Measurements from ENCODE around the gene RNF149.

The RNF149 gene

DNA sequence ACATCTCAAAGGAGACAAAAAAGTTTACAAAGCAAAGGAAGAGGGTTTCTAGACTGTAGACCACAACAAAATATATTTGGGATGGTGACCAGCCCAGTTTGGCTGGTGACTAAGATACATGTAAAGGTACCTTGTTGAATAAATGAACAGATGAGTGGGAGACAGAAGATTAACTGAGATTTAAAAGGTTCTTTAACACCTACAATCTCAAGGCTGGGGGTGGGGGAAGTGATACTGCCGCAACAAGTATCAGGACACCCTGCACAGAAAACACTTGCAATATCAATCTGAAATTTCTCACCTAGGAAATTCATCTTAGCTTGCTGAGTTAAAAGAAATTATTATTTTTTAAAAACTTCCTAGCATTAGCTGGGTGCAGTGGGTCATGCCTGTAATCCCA lies 8.3 kb downstream of the RNF149 start:
- no peak for DNase-seq (ENCODE audit: low spot score)
- in situ Hi-C loops (cut with MboI; ENCODE audit: low sequenced_read_pairs, unreplicated experiment) = no loop called here
- TF ChIP-seq, protein P1, sequence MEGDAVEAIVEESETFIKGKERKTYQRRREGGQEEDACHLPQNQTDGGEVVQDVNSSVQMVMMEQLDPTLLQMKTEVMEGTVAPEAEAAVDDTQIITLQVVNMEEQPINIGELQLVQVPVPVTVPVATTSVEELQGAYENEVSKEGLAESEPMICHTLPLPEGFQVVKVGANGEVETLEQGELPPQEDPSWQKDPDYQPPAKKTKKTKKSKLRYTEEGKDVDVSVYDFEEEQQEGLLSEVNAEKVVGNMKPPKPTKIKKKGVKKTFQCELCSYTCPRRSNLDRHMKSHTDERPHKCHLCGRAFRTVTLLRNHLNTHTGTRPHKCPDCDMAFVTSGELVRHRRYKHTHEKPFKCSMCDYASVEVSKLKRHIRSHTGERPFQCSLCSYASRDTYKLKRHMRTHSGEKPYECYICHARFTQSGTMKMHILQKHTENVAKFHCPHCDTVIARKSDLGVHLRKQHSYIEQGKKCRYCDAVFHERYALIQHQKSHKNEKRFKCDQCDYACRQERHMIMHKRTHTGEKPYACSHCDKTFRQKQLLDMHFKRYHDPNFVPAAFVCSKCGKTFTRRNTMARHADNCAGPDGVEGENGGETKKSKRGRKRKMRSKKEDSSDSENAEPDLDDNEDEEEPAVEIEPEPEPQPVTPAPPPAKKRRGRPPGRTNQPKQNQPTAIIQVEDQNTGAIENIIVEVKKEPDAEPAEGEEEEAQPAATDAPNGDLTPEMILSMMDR (IDR thresholded peaks at IDR 0.05; ENCODE audit: borderline replicate concordance, control extremely low read depth, extremely low read depth, insufficient read depth, missing control alignments) = no peak

DNA sequence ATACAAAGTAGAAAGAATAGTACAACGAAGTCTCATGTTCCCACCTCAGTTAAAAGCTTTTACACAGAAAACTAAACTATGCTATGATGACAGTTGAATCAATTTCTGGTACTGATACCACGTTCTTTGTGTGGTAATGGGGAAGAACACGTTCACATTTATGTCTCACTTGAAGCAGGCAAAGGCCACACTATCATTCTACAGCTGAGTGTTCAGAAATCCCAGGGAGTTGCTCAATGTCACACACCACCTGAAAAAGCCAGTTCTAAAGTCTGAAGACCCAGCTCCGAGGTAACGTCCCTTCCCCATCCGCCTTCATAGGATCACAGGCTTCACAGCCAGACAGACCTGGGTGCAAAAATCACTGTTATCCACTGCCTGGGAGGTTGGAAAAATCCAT lies 8.9 kb downstream of the RNF149 start:
- no peak for DNase-seq (ENCODE audit: low spot score)
- in situ Hi-C loops (cut with MboI; ENCODE audit: low sequenced_read_pairs, unreplicated experiment) = no loop called here
- TF ChIP-seq, protein P1 (IDR thresholded peaks at IDR 0.05; ENCODE audit: borderline replicate concordance, control extremely low read depth, extremely low read depth, insufficient read depth, missing control alignments) = no peak

DNA sequence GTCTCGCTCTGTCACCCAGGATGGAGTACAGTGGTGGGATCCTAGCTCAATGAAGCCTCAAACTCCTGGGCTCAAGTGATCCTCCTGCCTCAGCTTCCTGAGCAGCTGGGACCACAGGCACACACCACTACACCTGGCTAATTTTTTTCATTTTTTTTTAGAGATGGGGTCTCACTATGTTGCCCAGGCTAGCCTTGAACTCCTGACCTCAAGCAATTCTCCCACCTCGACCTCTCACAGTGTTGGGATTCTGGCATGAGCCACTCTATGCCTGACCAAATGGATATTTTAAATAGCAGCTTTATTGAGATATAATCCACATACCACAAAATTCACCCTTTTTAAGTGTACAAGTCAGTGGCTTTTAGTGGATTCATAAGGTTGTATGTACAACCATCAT lies 11.1 kb downstream of the RNF149 start:
- no peak for DNase-seq (ENCODE audit: low spot score)
- TF ChIP-seq, protein P1 (IDR thresholded peaks at IDR 0.05; ENCODE audit: borderline replicate concordance, control extremely low read depth, extremely low read depth, insufficient read depth, missing control alignments) = no peak
- in situ Hi-C loops (cut with MboI; ENCODE audit: low sequenced_read_pairs, unreplicated experiment) = no loop called here

DNA sequence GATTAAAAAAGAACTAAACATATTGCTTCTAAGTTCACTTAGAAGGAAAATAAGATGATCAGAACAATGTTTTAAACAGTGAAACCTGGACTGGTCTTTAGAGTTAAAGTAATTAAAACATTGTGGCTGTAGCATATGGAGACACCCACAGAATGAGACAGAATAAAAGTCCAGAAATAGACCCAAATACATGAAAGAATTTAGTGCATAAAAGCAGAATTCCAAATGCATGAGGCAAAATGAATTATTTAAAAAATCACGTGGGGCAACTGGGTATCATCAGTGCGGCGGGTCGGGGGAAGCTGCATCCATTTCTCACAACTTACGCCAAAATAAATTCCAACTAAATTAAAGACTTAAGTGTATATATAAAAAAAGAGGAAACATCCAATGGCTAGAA lies 12.1 kb downstream of the RNF149 start:
- no peak for DNase-seq (ENCODE audit: low spot score)
- in situ Hi-C loops (cut with MboI; ENCODE audit: low sequenced_read_pairs, unreplicated experiment) = no loop called here
- TF ChIP-seq, protein P1 (IDR thresholded peaks at IDR 0.05; ENCODE audit: borderline replicate concordance, control extremely low read depth, extremely low read depth, insufficient read depth, missing control alignments) = no peak

DNA sequence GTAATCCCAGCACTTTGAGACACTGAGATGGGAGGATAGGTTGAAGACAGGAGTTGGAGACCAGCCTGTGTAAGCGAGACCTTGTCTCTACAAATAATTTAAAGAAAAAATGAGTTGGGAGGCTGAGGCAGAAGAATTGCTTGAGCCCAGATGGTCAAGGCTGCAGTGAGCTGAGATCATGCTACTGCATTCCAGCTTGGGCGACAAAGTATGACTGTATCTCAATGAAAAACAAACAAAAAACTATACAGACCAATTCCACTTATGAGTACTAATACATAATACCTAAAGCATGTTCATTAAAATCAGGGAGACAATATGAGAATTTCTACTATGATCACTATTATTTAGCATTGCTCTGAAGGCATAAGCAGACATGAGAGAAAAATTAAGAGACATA lies 12.6 kb downstream of the RNF149 start:
- in situ Hi-C loops (cut with MboI; ENCODE audit: low sequenced_read_pairs, unreplicated experiment) = no loop called here
- TF ChIP-seq, protein P1 (IDR thresholded peaks at IDR 0.05; ENCODE audit: borderline replicate concordance, control extremely low read depth, extremely low read depth, insufficient read depth, missing control alignments) = no peak
- DNase-seq (ENCODE audit: low spot score) = no peak

DNA sequence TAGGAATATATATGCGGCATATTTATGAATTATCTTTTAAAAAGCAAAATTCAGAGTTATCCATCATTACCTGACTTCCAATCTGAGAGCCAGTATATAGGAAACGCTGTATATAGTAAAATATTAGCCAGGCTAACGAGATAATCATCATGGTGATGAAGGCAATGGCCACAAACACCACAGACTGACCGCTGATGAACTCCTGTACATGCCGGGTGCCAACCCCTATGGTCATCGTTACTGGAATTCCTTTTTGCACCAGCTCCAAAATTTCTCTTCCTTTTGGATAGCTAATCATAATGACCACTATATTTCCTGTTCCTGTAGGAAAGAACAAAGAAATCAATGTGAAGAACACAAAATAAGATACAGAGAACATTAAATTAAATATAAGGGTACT lies 13.6 kb downstream of the RNF149 start:
- TF ChIP-seq, protein P1 (IDR thresholded peaks at IDR 0.05; ENCODE audit: borderline replicate concordance, control extremely low read depth, extremely low read depth, insufficient read depth, missing control alignments) = no peak
- in situ Hi-C loops (cut with MboI; ENCODE audit: low sequenced_read_pairs, unreplicated experiment) = no loop called here
- DNase-seq (ENCODE audit: low spot score) = no peak

DNA sequence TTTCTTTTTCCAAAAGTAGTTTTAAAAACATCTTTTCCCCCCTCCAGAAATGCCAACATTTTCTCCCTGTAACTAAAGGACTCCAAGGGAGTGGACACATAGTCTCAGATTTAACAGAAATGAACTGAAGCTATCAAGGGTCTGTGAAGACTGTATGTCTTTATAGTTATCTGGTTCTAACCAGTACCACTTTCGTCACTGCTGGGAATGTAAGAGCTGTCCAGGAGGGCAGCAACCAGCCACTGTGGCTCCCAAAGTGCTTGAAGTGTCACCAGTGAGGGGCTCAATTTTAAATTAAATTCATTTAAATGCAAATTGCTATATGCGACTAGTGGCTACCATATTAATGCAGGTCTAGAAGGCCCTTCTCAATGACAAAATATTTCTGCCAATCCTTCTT lies 15.0 kb downstream of the RNF149 start:
- in situ Hi-C loops (cut with MboI; ENCODE audit: low sequenced_read_pairs, unreplicated experiment) = no loop called here
- TF ChIP-seq, protein P1 (IDR thresholded peaks at IDR 0.05; ENCODE audit: borderline replicate concordance, control extremely low read depth, extremely low read depth, insufficient read depth, missing control alignments) = no peak
- DNase-seq (ENCODE audit: low spot score) = no peak
